Activated CD8-positive, alpha-beta memory T cell treated with anti-CD3 and anti-CD28 coated beads for 1 hour (primary cell): ENCODE results near the gene GNG4.
"Not testable (repeated sequence)": the region's sequence is repeated elsewhere in the genome, so short reads cannot be mapped to it uniquely, and the experiment has no call there.

Experiments
- DNase-seq, 2 donors: peaks; one replicate each; pipeline ENCODE4 v3.0.0-alpha.2; 2020; ENCODE audit warnings: low read depth in 1 of 2; ENCODE audit errors: extremely low read depth in 1 of 2

GNG4 gene

DNA sequence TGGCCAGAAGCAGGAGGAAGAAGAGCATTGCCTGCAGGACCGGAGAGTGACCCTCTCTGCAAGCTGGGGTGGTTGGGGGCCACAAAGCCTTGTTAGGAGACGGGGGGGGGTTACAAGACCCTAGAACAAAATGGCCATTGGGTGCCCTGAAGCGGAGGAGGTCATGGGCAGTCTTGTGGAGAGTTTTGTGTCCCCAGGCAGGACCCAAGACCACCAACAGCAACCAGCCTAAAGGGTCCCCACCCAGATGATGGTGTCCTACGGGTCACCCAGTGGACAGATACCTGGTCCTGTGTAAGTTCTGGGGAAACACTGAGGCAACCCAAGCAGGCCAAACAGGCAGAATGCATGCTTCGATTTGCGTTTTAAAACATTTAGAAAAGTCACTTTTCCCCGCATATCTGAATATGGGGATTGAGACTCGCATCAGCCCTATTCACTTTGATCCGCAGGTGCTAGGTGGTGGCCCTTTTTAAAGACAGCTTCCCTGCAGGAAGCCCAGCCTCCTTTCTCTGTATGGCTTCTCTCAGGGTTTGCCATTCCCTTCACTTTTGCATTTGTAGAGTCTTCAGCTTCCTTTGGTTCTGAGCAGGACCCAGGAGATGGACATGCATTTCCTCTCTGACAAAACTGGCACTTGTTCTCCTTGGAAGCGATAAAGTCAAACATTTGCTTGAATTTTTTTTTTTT lies 21.1 kb downstream of the GNG4 start:
- DNase-seq, result no peak

DNA sequence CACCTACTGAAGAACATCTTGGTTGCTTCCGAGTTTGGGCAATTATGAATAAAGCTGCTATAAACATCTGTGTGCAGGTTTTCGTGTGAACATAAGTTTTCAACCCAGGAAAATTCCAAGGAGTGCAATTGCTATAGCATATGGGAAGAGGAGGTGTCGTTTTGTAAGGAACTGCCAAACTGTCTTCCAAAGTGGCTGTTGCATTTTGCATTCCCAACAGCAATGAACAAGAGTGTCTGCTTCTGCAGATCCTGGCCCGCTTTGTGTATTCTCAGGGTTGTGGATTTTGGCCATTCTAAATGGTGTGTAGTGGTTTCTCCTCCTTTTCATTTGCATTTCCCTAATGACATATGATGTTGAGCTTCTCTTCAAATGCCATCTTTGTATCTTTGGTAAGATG lies 23.8 kb downstream of the GNG4 start:
- no peak for DNase-seq

DNA sequence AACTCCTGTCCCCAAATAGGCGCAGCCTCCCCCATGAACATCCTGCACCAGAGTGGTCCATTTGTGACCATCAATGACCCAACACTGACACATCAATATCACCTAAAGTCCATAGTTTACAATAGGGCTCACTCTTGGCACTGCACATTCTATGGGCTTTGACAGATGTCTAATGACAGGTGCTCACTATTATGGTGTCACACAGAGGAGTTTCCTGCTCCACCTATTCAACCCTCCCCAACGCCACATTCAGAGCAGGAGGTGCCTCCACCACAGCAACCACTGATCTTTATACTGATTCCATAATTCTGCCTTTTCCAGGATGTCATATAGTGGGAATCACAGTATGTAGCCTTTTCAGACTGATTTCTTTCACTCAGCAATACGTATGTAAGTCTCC lies 24.2 kb downstream of the GNG4 start:
- DNase-seq, result no peak

DNA sequence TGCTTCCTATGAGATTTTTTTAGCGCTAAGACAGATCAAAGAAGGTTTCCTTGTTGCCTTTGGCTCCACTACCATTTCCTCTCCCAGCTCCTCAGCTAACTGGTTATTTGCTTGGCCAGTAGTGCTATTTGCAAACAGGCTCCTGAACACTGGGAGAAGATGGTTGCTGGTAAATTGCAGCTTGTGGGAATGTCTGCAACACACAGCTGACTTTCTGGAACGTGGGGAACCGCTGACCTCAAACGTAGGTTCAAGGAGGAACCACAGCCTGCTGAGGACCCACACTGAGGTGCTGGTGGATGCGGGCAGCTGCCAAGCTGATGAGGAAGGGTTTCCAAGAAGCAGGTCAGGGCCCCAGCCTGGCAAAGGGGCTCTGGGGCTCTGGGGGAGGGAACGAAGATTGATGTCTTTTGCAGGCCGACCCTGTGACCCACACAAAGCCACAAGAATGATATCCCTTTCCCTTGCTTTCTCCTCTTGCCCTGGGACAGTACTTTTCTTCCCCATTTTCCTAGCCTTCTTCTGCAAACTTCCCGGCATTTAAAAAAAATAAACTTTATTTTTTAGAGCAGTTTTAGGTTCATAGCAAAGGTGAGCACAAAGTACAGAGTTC lies 24.8 kb downstream of the GNG4 start:
- DNase-seq, result no peak

DNA sequence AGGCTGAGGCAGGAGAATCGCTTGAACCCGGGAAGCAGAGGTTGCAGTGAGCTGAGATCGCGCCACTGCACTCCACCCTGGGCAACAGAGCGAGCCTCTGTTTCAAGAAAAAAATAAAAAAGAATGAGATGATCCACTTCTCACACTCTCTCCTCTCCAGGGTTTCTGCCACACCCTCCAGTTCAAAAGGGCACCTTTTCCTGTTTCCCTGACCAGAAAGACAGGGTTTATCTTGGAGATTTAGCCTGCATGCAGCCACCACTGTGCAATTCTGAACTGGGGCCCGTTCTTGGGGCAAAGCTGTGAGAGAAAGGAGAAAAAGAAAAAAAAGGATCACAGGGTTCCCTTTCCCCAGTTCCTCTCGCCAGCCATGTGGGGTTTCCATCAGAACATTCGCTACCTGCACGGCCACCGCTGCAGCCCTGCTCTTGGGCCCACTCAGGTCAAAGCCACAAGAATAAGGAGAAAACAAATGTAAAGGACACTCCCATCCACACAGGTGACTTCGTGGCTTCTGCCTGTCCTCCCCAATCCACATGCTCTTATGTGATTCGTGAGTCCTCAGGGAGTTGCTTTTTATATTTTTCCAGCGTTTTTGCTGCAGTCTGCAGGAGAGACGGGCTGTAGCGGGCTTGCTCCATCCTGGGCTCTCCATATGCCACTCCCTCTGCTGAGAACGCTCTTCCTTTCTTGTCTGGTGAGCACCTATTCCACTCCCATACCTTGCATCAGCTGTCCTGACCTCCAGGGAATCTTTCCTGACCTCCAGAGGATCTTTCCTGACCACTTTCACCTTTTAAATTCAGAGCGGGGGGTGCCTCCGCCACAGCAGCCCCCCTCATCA lies 26.4 kb downstream of the GNG4 start:
- no peak for DNase-seq

DNA sequence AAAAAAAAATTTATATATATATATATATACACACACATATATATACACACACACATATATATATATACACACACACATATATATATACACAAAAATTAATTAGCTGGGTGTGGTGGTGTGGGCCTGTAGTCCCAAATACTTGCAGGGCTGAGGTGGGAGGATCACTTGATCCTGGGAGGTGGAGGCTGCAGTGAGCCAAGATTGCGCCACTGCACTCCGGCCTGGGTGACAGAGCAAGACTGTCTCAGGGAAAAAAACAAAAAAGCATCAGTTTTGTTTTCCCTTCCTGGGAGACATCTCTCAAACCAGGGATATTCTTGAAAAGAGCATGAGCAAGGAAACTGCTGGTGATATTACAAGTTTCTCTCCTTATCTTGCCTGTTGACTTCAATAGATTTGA lies 30.4 kb downstream of the GNG4 start:
- not testable (repeated sequence) for DNase-seq

DNA sequence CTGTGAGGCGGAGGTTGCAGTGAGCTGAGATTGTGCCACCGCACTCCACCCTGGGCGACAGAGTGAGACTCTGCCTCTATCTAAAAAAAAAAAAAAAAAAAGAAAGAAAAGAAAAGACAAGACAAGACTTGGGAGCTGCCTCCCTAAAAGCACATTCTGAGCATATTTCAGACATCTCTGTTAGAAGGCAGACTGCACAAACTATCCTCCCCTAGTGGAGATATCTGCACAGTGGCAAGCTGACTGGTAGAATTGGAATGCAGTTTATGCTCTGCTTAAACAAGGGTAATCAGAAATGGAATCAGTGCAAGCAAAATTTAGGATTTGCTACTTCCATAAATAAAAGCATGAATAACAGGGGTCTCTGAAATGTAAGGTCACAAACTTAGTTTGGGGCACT lies 31.8 kb downstream of the GNG4 start:
- no peak for DNase-seq

DNA sequence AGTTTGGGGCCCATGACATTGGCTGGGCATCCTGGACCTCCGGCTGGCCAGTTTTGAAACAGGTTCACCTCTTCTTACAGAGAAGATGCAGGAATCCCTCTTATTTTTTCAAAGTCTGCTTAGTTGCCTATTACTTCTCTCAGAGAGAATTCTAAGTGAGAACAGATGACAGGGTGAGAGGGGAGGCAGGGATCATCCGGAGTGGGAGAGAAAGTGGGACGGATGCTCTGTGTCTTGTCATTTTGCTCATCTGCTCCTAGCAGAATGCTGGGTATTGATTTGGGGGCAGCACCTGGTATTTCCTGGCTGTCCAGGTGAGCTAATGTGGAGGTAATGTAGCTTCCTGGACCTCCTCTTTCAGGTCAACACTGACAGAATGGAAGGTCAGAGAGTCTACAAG lies 32.4 kb downstream of the GNG4 start:
- no peak for DNase-seq

DNA sequence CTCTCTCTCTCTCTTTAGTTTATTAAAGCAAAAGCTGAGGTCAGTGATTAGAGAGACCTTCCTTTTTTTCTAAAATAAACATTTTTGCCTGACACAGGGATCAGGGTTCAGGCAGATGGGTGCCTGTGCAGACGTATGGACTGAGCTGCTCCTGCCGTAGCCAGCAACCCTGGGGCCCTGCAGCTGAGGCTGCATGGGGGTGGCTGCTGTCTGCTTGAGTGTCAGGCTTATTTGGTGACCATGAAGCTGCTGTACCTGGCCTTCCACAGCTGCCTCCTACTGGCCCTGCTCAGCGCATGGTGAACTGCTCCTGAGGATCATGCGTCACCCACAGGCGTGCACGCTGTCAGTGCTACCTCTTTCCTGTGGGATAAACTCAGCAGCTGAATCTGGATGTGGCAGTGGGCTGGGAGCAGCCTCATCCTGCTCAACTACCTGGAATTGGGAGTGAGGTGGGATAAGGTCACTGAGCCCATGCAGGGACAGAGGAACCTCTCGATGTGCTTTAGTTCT lies 35.1 kb downstream of the GNG4 start:
- no peak for DNase-seq

DNA sequence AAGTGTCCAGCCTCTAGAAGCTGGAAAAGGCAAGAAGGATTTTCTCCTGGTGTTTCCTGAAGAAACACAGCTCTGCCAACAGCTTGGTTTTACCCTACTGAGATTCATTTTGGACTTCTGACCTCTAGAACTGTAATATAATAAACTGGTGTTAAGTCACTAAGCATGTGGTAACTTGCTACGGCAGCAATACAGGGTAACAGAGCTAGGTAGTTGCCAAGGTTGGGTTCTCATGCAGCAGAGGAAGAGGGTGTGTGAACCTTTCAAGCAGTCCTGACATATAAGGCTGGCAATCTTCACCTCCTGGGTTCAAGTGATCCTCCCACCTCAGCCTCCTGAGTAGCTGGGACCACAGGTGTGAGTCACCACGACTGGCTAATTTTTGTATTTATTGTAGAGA lies 36.0 kb downstream of the GNG4 start:
- DNase-seq, result no peak

DNA sequence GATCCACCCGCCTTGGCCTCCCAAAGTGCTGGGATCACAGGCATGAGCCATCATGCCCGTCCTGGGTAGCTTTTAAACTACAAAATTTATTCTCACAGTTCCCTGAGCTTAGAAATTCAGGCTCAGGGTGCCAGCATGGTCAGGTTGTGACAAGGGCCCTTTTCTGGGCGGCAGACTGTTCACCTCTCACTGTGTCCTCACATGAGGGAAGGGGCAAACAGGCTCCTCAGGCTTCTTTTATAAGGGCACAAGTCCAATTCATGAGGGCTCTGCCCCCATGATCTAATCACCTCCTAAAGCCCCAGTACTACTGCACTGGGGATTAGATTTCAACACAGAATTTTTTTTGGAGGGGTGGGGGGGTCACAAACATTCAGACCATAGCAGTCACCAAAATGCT lies 36.8 kb downstream of the GNG4 start:
- DNase-seq, result no peak

DNA sequence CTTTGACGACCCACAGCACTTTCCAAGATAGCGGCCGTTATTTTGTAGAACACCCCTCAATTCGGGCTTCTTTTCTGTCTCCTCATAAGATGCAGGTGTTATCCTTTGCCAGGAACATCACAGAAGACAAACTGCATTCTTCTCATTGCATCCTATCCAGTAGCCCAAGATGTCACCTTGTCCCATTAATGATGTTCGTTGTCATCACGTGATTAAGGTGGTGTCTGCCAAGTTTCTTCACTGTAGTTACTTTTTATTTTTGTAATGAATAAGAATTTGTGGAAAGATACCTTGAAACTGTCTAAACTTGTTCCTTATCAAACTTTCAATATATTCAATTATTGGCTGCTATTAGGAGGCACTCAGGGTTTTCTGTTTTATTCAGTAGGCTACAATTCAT lies 39.4 kb downstream of the GNG4 start:
- DNase-seq, result no peak

DNA sequence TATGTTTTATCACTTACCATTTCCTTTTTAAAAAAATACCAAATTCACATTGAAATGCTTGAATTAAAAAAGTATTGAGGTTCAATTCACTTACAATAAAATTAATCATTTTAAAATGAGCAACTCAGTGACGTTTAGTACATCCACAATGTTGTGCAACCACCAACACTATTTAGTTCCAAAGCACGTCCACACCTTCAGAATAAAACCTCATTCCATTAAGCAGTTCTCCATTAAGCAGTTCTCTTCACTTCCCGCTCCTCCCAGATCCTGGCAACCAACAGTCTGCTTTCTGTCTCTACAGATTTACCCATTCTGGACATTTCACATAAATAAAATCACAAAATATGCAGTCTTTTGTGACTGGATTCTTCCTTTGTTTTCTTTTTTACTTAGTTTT lies 41.3 kb downstream of the GNG4 start:
- no peak for DNase-seq

DNA sequence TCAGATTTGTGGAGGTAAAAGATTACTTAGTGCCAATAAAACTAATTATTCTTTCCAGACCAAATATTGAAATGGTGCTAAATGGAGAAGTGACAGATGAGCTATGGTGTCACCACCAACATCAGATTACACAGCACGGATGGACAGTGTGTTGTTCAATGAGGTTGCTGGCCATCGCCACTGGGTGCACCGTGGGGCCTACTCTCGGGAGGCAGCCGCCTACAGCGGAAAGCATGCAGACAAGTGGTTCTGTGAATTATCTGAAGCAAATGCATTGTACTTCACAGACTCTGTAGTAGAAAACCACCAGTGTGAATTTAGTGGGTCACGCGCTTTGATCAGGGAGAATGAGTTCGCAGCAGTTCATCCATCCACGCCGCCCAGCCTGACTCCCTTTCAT lies 42.3 kb downstream of the GNG4 start:
- no peak for DNase-seq

DNA sequence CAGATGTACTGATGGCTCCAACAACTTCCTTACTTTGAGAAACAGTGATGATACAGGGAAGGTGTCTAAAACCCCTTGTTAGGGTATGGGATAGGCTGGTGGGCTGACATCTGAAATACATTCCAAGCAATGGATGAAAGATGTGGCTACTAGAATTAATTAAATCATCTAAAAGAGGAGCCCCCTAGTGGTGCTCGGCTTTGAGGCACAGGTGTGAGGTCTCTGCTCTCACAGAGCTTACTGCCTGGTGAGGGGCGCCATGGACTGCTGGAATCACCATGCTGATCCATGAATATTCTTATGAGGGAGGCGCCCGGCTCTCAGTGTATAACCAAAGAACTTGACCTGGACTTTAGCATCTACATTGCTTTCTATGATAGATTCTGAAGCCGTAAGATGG lies 48.5 kb downstream of the GNG4 start:
- no peak for DNase-seq

DNA sequence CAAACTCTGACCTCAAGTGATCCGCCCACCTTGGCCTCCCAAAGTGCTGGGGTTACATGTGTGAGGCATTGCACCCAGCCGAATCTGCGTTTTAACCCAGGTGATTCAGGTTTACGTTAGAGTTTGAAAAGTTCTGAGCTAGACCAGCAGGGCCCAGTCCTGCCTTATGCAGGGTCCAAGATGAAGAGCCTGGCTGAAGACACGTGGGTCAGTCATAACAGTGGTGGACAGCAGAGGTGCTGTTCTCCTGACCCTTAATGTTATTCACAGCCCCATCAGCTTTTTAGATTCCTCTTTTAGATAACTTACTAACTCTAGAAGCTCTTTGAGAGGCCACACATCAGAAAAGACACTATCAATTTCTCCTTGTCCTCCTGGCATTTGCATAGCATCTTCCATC lies 50.0 kb downstream of the GNG4 start:
- no peak for DNase-seq

DNA sequence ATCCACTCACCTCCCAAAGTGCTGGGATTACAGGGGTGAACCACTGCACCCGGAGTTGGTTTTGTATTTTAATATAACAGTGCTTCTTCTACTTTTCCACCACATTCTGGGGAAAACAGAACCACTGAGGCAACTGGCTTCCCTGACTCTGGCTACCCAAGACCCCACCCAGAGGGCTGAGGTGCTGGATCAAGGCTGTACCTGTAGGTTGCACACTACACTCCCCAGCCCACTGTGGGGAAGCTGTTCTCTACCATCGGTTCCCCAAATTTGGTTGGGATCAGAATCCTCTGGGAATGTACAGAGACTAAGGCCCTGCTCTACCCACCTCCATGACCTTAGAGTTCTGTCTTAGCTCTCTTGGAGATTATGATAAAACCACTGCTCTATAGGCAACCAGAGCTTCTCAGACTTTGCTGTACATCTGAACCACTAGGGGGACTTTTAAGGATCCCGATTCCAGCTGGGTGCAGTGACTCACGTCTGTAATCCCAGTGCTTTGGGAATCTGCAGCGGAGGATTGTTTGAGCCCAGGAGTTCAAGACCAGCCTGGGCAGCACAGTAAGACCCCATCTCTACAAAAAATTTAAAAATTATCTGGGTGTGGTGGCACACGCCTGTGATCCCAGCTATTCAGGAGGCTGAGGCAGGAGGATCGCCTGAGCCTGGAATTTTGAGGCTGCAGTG lies 51.6 kb downstream of the GNG4 start:
- DNase-seq, result no peak

DNA sequence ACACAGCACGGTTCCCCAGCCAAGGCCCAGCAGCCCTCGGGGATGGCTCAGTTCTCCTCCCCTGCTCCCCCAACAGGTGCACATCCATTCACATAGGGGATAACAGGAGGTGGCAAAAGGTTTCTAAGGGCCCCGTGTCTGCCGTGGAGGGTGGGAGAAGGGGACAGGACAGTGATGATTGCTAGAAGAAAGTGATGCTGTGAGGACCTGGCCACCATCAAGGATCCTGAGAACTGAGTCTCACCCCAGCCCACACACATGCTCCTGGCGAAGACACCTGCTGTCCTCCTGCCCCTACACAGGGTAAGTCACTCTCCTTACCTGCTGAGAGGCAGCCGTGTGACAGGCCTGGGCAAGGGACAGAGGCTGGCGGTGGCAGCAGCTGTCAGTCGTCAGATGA lies 54.5 kb downstream of the GNG4 start:
- no peak for DNase-seq

DNA sequence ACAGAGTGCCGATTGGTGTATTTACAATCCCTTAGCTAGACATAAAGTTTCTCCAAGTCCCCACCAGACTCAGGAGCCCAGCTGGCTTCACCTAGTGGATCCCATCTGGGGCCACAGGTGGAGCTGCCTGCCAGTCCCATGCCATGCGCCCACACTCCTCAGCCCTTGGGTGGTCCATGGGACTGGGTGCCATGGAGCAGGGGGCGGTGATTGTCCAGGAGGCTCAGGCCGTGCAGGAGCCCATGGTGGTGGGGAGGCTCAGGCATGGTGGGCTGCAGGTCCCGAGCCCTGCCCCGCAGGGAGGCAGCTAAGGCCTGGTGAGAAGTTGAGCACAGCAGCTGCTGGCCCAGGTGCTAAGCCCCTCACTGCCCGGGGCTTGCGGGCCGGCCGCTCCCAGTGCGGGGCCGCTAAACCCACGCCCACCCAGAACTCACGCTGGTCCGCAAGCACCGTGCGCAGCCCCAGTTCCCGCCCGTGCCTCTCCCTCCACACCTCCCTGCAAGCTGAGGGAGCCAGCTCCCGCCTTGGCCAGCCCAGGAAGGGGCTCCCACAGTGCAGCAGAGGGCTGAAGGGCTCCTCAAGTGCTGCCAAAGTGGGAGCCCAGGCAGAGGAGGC lies 55.2 kb downstream of the GNG4 start:
- DNase-seq, result not testable (repeated sequence)

DNA sequence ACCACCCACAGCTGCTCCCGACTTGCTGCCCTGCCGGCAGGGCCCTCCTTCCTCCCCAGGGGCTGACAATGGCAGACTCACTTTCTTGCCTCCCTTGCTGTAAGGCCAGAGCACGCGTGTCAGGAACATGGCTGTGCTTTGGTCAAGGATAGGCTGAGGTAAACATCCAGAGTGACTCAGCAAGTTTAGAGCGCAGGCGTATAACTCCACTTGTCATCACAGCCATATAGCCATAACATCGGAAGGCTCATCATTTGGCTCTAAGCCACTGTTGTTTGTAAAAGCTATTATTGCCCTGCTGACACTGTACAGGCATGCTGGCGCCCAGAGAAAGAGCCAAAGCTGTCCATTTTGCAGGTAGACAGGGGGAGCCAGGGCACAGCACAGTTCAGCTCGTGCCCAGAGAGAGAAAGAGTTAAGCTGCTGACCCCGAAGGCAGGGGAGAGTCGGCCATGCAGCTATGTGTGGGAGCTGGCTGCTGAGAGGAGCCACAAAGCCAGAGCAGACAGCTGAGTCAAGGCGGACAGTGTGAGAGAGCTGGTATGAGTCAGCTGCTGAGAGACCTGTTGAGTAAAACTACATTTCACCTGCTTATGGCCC lies 60.6 kb downstream of the GNG4 start:
- no peak for DNase-seq

DNA sequence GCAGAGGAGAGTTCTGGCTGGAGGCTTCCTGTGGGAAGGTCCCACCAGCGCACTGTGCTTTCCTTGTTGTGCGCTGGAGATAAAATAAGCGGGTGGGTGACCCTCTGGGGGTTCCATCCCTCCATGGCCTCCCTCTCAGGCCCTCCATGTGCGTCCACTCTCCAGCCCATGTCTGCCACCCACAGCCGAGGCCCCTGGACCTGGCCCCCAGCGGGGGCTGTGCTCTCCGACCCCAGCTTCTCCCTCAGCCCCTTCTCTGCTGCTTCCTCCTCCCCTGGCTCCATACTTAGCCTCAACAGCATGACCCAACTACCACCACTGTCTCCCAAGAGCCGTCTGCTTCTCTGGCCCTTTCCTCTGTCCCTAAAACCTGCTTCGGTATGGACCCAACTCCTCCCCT lies 61.4 kb downstream of the GNG4 start:
- no peak for DNase-seq
